KOPT-K1 (cell line): ENCODE measurements around the gene PTPN14.
"Not testable (repeated sequence)": the region's sequence is repeated elsewhere in the genome, so short reads cannot be mapped to it uniquely, and the experiment has no call there.

Experiments
- H3K27ac ChIP-seq: fragments of 200-600 bp; sonication (generic); 2 replicates; pipeline ENCODE4 v1.5.1; 2016; ENCODE audit warnings: antibody characterized with exemption, mild to moderate bottlenecking, low read depth, low read length; ENCODE audit not compliant: poor library complexity, severe bottlenecking
- H3K36me3 ChIP-seq: fragments of 200-600 bp; sonication (generic); 2 replicates; pipeline ENCODE4 v1.5.1; 2017; ENCODE audit warnings: antibody characterized with exemption, mild to moderate bottlenecking, low read length, moderate library complexity; ENCODE audit not compliant: insufficient read depth
- H3K9me3 ChIP-seq: fragments of 200-600 bp; sonication (generic); 2 replicates; pipeline ENCODE4 v1.5.1; 2017; ENCODE audit warnings: antibody characterized with exemption, low read length, mild to moderate bottlenecking; ENCODE audit not compliant: insufficient read depth, poor library complexity, severe bottlenecking

PTPN14 gene

GRCh38 chr1:214394569-214394968 lies 156.8 kb downstream of the PTPN14 start:
- H3K27ac ChIP-seq, H3K36me3 ChIP-seq, H3K9me3 ChIP-seq: not testable (repeated sequence)

- H3K27ac ChIP-seq = no peak overlapping the region
- H3K9me3 ChIP-seq = no peaks in the 10 kb centered on the region
- no peaks in the 10 kb centered on the region for H3K36me3 ChIP-seq
These were observed 158.3 kb downstream of the PTPN14 start for GRCh38 chr1:214393086-214393485.

- Histone ChIP-seq H3K27ac (no peak overlapping the region), H3K9me3 (no peaks in the 10 kb centered on the region), H3K36me3 (no peaks in the 10 kb centered on the region)
These were observed 159.3 kb downstream of the PTPN14 start for GRCh38 chr1:214391873-214392645.

- Histone ChIP-seq H3K27ac (no peak overlapping the region), H3K9me3 (no peaks in the 10 kb centered on the region), H3K36me3 (no peaks in the 10 kb centered on the region)
These were observed 161.7 kb downstream of the PTPN14 start for GRCh38 chr1:214389734-214390133.

GRCh38 chr1:214386747-214387146 lies 164.7 kb downstream of the PTPN14 start:
- Histone ChIP-seq H3K27ac (no peak overlapping the region), H3K9me3 (no peaks in the 10 kb centered on the region), H3K36me3 (no peaks in the 10 kb centered on the region)

- no peaks in the 10 kb centered on the region for H3K9me3 ChIP-seq
- no peaks in the 10 kb centered on the region for H3K36me3 ChIP-seq
- no peak overlapping the region for H3K27ac ChIP-seq
These were observed 165.1 kb downstream of the PTPN14 start for GRCh38 chr1:214386333-214386732.

- H3K27ac ChIP-seq = no peak overlapping the region
- no peaks in the 10 kb centered on the region for H3K9me3 ChIP-seq
- no peaks in the 10 kb centered on the region for H3K36me3 ChIP-seq
These were observed 166.0 kb downstream of the PTPN14 start for GRCh38 chr1:214385428-214385827.

GRCh38 chr1:214384373-214385079 lies 166.9 kb downstream of the PTPN14 start:
- Histone ChIP-seq H3K36me3 (no peaks in the 10 kb centered on the region), H3K27ac (no peak overlapping the region), H3K9me3 (no peaks in the 10 kb centered on the region)

- no peaks in the 10 kb centered on the region for H3K9me3 ChIP-seq
- H3K36me3 ChIP-seq = no peaks in the 10 kb centered on the region
- H3K27ac ChIP-seq = no peak overlapping the region
These were observed 167.7 kb downstream of the PTPN14 start for GRCh38 chr1:214383381-214384372.

- no peaks in the 10 kb centered on the region for H3K36me3 ChIP-seq
- no peak overlapping the region for H3K27ac ChIP-seq
- H3K9me3 ChIP-seq = no peaks in the 10 kb centered on the region
These were observed 170.3 kb downstream of the PTPN14 start for GRCh38 chr1:214380986-214381695.

- Histone ChIP-seq H3K27ac (no peak overlapping the region), H3K36me3 (no peaks in the 10 kb centered on the region), H3K9me3 (no peaks in the 10 kb centered on the region)
These were observed 171.0 kb downstream of the PTPN14 start for GRCh38 chr1:214380396-214380795.

- H3K36me3 ChIP-seq = no peaks in the 10 kb centered on the region
- no peak overlapping the region for H3K27ac ChIP-seq
- no peaks in the 10 kb centered on the region for H3K9me3 ChIP-seq
These were observed 172.0 kb downstream of the PTPN14 start for GRCh38 chr1:214379236-214379970.

- Histone ChIP-seq H3K27ac (no peak overlapping the region), H3K9me3 (no peaks in the 10 kb centered on the region), H3K36me3 (no peaks in the 10 kb centered on the region)
These were observed 172.9 kb downstream of the PTPN14 start for GRCh38 chr1:214378492-214378891.

- Histone ChIP-seq H3K27ac (no peak overlapping the region), H3K36me3 (no peaks in the 10 kb centered on the region), H3K9me3 (no peaks in the 10 kb centered on the region)
These were observed 173.5 kb downstream of the PTPN14 start for GRCh38 chr1:214377886-214378285.
